ENCODE results near the gene ATP7A.
"Not testable (repeated sequence)": the region's sequence is repeated elsewhere in the genome, so short reads cannot be mapped to it uniquely, and the experiment has no call there.

Gene ATP7A

DNA sequence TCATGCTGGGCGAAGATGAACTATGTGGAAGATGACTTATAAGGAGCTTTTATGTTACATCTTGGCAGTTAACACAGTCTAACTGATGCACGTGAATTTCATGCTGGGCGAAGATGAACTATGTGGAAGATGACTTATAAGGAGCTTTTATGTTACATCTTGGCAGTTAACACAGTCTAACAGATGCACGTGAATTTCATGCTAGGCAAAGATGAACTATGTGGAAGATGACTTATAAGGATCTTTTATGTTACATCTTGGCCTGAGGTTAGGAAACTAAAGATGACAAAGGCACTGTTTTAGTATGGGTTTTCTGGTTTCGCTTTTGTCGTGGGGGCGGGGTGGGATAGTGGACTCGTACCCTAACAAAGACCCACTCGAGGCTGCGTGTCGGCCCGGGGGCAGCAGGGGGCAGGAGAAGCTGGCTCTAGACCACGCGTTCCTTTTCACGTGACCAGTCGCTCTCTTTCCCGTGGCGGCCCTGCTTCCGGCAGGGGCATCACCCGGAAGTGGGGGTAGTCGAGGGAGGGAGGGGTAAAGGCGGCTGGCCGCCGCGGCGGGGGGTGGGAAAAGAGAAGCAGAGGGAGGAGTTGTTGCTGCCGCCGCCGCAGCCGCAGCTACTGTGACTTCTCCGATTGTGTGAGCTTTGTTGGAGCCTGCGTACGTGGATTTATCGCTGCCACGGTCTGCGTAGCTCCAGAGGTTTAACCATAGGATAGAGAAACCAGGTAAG is at the start of gene ATP7A:
ATP7A (plus strand) TSS at position 586 of the 733 bp plus-strand sequence. CDS start 60,949 bp downstream, outside the sequence.
- peak; percentile 94 to 95 for DNase-seq

- no peak for DNase-seq
Observed at GRCh38 chrX:77875372-77875771, 35.1 kb upstream of the ATP7A start.

GRCh38 chrX:77881418-77881817 is 29.1 kb upstream of the ATP7A start:
- DNase-seq, result not testable (repeated sequence)

DNA sequence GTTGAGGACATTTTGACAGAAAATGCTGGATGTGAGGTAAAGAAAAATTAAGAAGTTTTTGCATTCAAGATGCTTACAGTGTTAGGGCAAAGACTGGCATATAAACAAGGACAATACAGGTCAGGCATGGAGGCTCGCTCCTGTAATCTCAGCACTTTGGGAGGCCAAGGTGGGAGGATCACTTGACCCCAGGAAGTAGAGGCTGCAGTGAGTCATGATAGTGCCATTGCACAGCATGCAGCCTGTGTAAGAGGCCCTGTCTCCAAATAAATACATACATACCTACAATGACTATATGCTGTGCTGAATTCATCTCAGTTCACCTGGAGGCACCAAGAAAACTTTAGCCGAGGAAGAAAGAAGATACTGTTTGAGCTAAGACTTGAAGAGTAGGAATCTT is 17.6 kb upstream of the ATP7A start:
- no peak for DNase-seq

DNA sequence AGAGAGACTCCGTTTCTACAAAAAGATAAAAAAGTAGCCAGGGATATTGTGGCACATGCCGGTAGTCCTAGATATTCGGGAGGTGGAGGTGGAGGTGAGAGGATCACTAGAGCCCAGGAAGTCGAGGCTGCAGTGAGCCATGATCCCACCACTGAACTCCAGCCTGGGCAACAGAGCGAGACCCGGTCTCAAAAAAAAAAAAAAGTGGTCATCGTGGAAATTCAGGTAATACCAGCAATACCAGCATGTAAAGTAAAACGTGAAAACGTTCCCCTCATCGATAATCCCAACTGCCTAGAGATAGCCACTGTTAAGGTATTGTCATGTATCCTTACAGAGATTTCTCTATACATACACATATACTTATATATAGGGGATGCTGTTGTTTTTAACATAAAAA is 16.8 kb upstream of the ATP7A start:
- DNase-seq, result no peak

GRCh38 chrX:77894921-77895886 is 15.3 kb upstream of the ATP7A start, which contains the start of gene MAGT1:
TSS of gene MAGT1 (minus strand) at chrX:77895435. CDS start at chrX:77895410, 25 bp downstream.
- peak; percentile 96 to 97 for DNase-seq

GRCh38 chrX:77899081-77899828 is 11.2 kb upstream of the ATP7A start, which contains the start of gene COX7B:
TSS of gene COX7B (plus strand) at chrX:77899468. CDS start at chrX:77899554, 86 bp downstream.
- DNase-seq, result peak; percentile 85 to 96

- DNase-seq, result no peak
Observed at GRCh38 chrX:77900688-77901087, 9.8 kb upstream of the ATP7A start.

GRCh38 chrX:77901506-77901905 is 9.0 kb upstream of the ATP7A start:
- DNase-seq, result no peak

DNA sequence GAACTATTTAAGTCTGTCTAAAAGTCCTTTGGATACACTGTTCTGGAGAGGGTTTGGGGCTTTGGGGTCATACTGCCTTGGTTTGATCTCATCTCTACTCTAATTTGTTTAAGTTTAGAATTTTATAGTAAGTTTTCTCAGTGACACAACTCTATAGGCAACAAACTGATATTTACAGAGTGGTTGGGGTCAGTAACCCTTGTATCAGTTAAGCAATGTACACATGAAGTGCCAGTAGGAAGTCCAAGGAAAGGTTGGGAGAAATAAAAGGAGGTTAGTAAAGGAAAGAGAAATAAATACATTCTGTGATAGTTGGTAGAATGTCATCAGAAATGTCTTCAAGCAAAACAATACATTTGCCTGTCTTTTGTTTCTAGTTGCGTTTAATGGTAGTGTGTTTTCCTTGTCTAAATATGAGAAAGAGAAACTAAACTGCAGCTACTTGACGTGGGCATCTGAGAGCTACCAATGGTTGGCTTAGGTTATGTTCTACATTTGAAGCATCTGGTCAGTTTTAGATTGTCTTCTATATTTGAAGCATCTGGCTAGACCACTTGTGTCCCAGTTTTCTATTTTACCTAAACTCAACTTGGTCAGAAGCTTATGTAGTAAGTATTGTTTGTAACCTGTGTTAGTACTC is 6.9 kb downstream of the ATP7A start:
- DNase-seq, result no peak

DNA sequence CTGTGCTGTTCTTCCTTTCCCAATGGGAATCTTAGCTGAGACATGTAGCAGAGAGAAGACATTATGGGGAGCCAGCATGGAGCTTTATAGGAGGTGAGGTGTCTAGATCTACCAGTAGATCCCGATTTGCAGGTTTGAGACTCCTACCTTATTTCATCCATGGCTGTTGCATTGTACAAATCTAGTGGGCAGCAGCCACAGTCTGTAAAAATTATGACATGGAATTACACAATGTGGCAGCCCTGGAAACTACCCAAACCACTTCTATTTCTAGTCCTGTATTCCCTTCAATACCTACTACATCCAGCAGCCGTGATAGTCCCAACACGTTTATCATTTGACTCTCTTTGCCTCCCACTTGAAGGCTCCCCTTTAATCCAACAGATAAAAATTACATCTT is 8.1 kb downstream of the ATP7A start:
- no peak for DNase-seq

DNA sequence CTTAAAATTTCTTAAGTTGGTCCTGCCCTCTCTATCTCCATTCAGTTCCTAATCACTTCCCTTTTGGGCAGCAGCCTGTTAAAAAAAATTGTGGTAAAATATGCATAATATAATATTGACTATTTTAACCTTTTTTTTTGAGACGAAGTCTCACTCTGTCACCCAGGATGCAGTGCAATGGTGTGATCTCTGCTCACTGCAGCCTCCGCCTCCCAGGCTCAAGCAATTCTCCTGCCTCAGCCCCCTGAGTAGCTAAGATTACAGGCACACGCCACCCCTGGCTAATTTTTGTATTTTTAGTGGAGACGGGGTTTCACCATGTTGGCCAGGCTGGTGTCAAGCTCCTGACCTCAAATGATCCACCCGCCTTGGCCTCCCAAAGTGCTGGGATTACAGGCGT is 8.9 kb downstream of the ATP7A start:
- DNase-seq, result not testable (repeated sequence)

- DNase-seq, result no peak
Observed at GRCh38 chrX:77922787-77923186, 12.3 kb downstream of the ATP7A start.

DNA sequence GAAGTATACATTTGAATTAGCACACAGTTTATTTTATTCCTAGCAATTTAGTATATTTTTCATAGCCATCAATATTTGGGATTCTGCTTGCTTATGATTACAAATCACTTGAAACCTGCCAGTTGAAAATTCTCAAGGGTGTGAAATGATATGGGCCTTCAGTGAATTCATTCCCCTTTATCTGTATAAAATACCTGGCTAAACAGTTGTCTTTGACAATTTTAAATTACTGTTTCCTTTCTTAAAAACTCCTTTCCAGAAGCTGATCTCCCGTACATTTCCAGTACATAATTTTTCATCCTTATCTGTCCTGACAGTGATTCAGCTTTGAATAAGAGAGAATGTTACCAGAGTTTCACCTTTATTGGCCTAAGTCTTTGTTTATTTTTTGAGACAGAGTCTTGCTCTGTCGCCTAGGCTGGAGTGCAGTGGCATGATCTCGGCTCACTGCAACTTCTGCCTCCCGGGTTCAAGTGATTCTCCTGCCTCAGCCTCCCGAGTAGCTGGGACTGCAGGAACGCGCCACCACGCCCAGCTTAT is 13.9 kb downstream of the ATP7A start:
- DNase-seq, result no peak

GRCh38 chrX:77925764-77926163 is 15.3 kb downstream of the ATP7A start:
- DNase-seq, result no peak

DNA sequence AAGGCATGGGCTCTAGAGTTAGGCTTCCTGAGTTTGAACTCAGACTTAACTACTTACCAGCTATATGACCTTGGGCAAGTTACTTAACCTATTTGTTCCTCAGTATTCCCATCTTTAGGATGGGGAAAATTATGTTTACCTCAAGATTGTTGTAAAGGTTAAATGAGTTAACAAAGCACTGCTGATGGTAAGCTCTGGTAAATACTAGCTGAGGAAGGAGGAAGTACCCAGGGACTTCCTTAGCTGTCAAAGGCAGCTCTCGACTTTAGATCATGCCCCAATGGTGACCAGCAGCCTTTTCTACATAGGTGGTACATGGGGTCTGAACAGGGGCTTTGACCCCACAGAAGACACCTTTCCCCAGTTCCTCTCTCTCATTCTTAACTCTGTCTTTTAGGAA is 20.1 kb downstream of the ATP7A start:
- DNase-seq, result no peak

- DNase-seq, result no peak
Observed at GRCh38 chrX:77935886-77936285, 25.4 kb downstream of the ATP7A start.

DNA sequence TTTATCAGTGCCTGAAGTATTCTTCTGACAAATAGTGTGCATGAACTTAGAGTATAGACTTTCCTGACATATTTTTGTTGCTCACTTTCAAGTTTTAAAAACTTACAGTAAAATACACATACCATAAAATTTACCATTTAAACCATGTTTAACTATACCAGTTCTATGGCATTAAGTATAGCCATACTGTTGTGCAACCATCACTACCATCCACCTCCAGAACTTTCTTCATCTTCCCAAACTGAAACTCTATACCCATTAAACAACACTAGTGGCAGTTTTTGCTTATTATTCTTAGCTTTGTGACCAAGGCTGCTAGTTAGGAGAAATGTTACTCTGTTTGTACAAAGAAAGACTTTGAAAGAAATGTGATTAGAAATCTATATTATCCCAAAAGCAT is 25.8 kb downstream of the ATP7A start:
- no peak for DNase-seq

DNA sequence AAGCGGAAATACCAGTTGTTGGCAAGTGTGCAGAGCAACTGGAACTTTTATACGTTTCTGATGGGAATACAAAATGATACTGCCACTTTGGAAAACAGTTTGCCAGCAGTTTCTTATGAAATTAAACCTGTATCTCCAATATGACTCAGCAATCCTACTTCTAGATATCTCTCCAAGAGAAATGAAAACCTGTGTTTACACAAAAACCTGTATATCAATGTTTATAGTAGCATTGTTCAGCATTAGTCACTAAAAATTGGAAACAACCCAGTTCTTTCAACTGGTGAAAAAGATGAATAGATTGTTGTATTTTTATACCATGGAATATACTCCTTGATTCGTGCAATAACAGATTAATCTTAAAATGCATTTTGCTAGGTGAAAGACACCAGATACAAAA is 26.8 kb downstream of the ATP7A start:
- DNase-seq, result no peak

DNA sequence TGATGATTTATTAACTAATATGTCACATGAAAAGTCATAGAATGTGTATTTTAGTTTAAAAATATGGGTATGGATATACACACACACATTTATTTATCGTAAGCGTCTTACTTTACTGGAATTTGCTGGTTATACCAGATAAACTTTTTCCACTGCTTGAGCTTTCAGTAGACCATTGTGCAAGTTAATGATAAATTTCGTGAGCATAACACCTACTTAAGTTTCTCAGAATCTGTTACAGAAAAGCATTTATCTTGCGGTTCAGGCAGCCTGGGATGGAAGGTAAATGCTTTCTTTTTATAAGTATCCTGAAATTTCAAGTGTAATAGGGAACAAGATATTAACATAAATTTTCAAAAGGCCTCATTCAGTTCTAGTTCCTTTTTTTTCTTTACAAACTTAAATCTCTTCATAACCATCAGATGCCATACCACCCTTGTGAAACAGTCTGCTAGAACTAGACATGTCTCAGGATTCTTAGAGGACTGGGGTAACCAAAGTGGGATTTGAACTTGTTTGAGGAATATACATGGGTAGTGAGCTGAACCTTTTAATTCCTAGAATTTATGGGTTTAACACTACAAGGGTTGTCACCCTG is 27.7 kb downstream of the ATP7A start:
- DNase-seq, result no peak

DNA sequence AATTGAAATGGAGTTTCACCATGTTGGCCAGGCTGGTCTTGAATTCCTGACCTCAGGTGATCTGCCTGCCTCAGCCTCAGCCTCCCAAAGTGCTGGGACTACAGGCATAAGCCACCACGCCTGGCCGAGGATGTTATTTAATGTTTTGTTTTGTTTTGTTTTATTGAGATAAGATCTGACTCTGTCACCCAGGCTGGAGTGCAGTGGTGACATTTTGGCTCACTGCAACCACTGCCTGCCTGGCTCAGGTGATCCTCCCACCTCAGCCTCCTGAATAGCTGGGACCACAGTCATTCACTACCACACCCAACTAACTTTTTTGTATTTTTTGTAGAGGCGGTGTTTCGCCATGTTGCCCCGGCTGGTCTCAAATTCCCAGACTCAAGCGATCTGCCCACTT is 34.5 kb downstream of the ATP7A start:
- not testable (repeated sequence) for DNase-seq
